GM13976 (cell line): ENCODE results near the gene CMTM8.
"Not testable (repeated sequence)": the region's sequence is repeated elsewhere in the genome, so short reads cannot be mapped to it uniquely, and the experiment has no call there.

Experiments used
- DNase-seq: peaks from one replicate; pipeline ENCODE4 v3.0.0; 2012; ENCODE audit warnings: low spot score
- CTCF ChIP-seq: IDR thresholded peaks from 2 replicates; pipeline ENCODE4 v1.5.1; 2012; ENCODE audit warnings: borderline replicate concordance, mild to moderate bottlenecking; ENCODE audit not compliant: insufficient read depth; ENCODE audit errors: extremely low read depth, missing control alignments, control extremely low read depth
- in situ Hi-C: fragments of 300-500 bp; cut with MboI; formaldehyde crosslinking; loops from one replicate; pipeline ENCODE4 v1.12.0; 2022; ENCODE audit warnings: low sequenced_read_pairs, mixed read lengths, inconsistent platforms; ENCODE audit not compliant: unreplicated experiment

CMTM8 gene

GRCh38 chr3:32381922-32382321 lies 143.4 kb downstream of the CMTM8 start:
- in situ Hi-C loops: no loop called here
- TF ChIP-seq CTCF: no peak

GRCh38 chr3:32383136-32383711 lies 144.7 kb downstream of the CMTM8 start:
- no peak for DNase-seq
- in situ Hi-C loops: no loop called here
- TF ChIP-seq CTCF: no peak

More at GRCh38 chr3:32381922-32382321, 143.4 kb downstream of the CMTM8 start:
- DNase-seq: no peak

- DNase-seq: no peak
- in situ Hi-C loops: no loop called here
- TF ChIP-seq CTCF: no peak
Observed at GRCh38 chr3:32384938-32385337, 146.5 kb downstream of the CMTM8 start.

GRCh38 chr3:32387512-32387911 lies 149.0 kb downstream of the CMTM8 start:
- TF ChIP-seq CTCF: no peak
- in situ Hi-C loops: no loop called here
- DNase-seq: no peak

- in situ Hi-C loops, DNase-seq: not testable (repeated sequence)
Observed at GRCh38 chr3:32389577-32389976, 151.1 kb downstream of the CMTM8 start.

GRCh38 chr3:32391643-32392535 lies 153.4 kb downstream of the CMTM8 start, which contains the start of gene CMTM7:
Gene CMTM7, plus strand, starts transcription at chr3:32391853. Its CDS starts 54 bp downstream, at chr3:32391907.
- peak; percentile 20 for TF ChIP-seq CTCF
- in situ Hi-C loops: no loop called here
- peak; percentile 66 for DNase-seq
